K562 (cell line): Measurements from ENCODE around the gene ZDHHC24. TPM values are rescaled to one million over a fixed set of nuclear protein-coding genes. Genes with fewer than 3 reads are reported as not detected.
A peak's percentile ranks its signal among the peaks of the same experiment; 100 is the strongest.

Source experiments
- ATAC-seq: fragments of 200-7000 bp; cut with Tn5 transposase; 3 replicates; pipeline ENCODE4 v1.9.1; 2020; ENCODE audit warnings: moderate library complexity
- BruUV-seq: library from RNA; stranded (reverse); fragments of 400-500 nt; replicated peaks from 2 replicates; lab custom pipeline; 2021; lab: Mats Ljungman, UMichigan
- CTCF ChIA-PET: fragments of 300-600 bp; formaldehyde crosslinking; extraction: SDS; loops from one replicate; lab custom pipeline; 2021; ENCODE audit warnings: low intra/inter-chr PET ratio; lab: Yijun Ruan, JAX
- POLR2A ChIA-PET: fragments of 300-600, 350-650 bp; sonication (Branson Sonifier 250); formaldehyde crosslinking; extraction: SDS; loops from one replicate; lab custom pipeline; 2021; ENCODE audit warnings: antibody characterized with exemption, inconsistent platforms; lab: Yijun Ruan, JAX
- DNase-seq, 4 experiments: peaks; one replicate each; pipeline versions ENCODE4 v3.0.0 to v3.0.0-alpha.2; 2011 to 2018; ENCODE audit warnings: low spot score in 3 of 4, mixed read lengths in 3 of 4; ENCODE audit errors: extremely low read depth in 1 of 4
- FAIRE-seq: peaks from 2 replicates; lab custom pipeline; 2011; peaks lifted over from hg19 to GRCh38; lab: Jason Lieb, UNC
- H2AFZ ChIP-seq: 2 replicates; pipeline ENCODE4 v1.6.0; 2011; ENCODE audit warnings: low read depth, low read length, control low read depth, inconsistent platforms
- H3K27ac ChIP-seq: fragments of 200-600 bp; 3 replicates; pipeline ENCODE4 v1.8.0; 2011; ENCODE audit warnings: low read depth, mild to moderate bottlenecking, control low read depth, inconsistent platforms, low read length, moderate library complexity, mixed read lengths; ENCODE audit errors: extremely low read depth
- H3K27me3 ChIP-seq, 2 experiments: fragments of 300-600 bp in 1 of 2; 2 replicates in 1 of 2; 3 replicates in 1 of 2; pipeline versions ENCODE4 v1.6.0 to v1.8.0; 2011; ENCODE audit warnings: inconsistent platforms in 2 of 2, low read length in 2 of 2, mild to moderate bottlenecking in 1 of 2, mixed read lengths in 1 of 2, moderate library complexity in 1 of 2; ENCODE audit not compliant: control insufficient read depth in 2 of 2, insufficient read depth in 2 of 2
- H3K36me3 ChIP-seq: fragments of 300-600 bp; 3 replicates; pipeline ENCODE4 v1.8.0; 2011; ENCODE audit warnings: mild to moderate bottlenecking, low read length, inconsistent platforms; ENCODE audit not compliant: control insufficient read depth, insufficient read depth
- H3K4me1 ChIP-seq, 2 experiments: fragments of 200-600 bp in 1 of 2; replicated peaks in 1 of 2; 2 replicates in 1 of 2; 3 replicates in 1 of 2; pipeline versions ENCODE4 v1.5.1 to v1.8.0; 2011; ENCODE audit warnings: inconsistent platforms in 2 of 2, low read length in 2 of 2, mild to moderate bottlenecking in 1 of 2, mixed read lengths in 1 of 2, moderate library complexity in 1 of 2; ENCODE audit not compliant: control insufficient read depth in 2 of 2, insufficient read depth in 2 of 2
- H3K4me2 ChIP-seq: 2 replicates; pipeline ENCODE4 v1.6.1; 2011; ENCODE audit warnings: low read length, control low read depth, inconsistent platforms, mixed read lengths; ENCODE audit not compliant: insufficient read depth
- H3K4me3 ChIP-seq: fragments of 200-600 bp; sonication (generic), shearing (Covaris generic); 2 replicates; pipeline ENCODE4 v1.5.1; 2016; ENCODE audit warnings: control low read depth, inconsistent platforms
- H3K79me2 ChIP-seq: fragments of 200-600 bp; 3 replicates; pipeline ENCODE4 v1.8.0; 2011; ENCODE audit warnings: low read length, inconsistent platforms; ENCODE audit not compliant: control insufficient read depth, insufficient read depth
- H3K9ac ChIP-seq, 2 experiments: 2 replicates each; pipeline versions ENCODE4 v1.6.0 to v1.6.1; 2011; ENCODE audit warnings: low read depth in 2 of 2, low read length in 2 of 2, control low read depth in 1 of 2, inconsistent platforms in 1 of 2, mild to moderate bottlenecking in 1 of 2, mixed read lengths in 1 of 2; ENCODE audit not compliant: insufficient read depth in 1 of 2
- H3K9me1 ChIP-seq: one replicate; pipeline ENCODE4 v1.6.0; 2011; ENCODE audit warnings: inconsistent platforms, mild to moderate bottlenecking, low read length, moderate library complexity; ENCODE audit not compliant: control insufficient read depth, insufficient read depth
- H3K9me3 ChIP-seq: replicated peaks from 2 replicates; pipeline ENCODE4 v1.5.1; 2011; ENCODE audit warnings: low read depth, low read length, inconsistent platforms; ENCODE audit not compliant: control insufficient read depth, insufficient read depth
- H4K20me1 ChIP-seq: replicated peaks from 2 replicates; pipeline ENCODE4 v1.6.1; 2011; ENCODE audit warnings: low read length, inconsistent platforms, mixed read lengths; ENCODE audit not compliant: control insufficient read depth, insufficient read depth
- ARNT ChIP-seq, 2 experiments: fragments of 450-650 bp; IDR thresholded peaks; 2 replicates each; pipeline ENCODE4 v1.6.1; 2016; ENCODE audit warnings: mild to moderate bottlenecking in 1 of 2
- EGR1 ChIP-seq: fragments of 450-650 bp; conservative IDR thresholded peaks from 2 replicates; pipeline ENCODE4 v1.6.1; 2017; ENCODE audit warnings: mild to moderate bottlenecking
- ETV5 ChIP-seq: sonication (generic); formaldehyde crosslinking; IDR thresholded peaks from 2 replicates; pipeline ENCODE4 v1.4.0; 2020; ENCODE audit warnings: low read depth, mild to moderate bottlenecking, missing genetic modification reagents
- NFE2 ChIP-seq: IDR thresholded peaks from 2 replicates; pipeline ENCODE4 v1.6.1; 2014; ENCODE audit warnings: antibody characterized with exemption, low read depth
- ZFPM2 ChIP-seq: fragments of 250-450 bp; sonication (Bioruptor Pico); IDR thresholded peaks from 2 replicates; pipeline ENCODE4 v1.5.1; 2022; ENCODE audit warnings: mild to moderate bottlenecking
- WGBS: fragments of 100-300 bp; shearing (Covaris generic); methylation state at CpG from one replicate; pipeline ENCODE4 v1.1.6; 2016; ENCODE audit warnings: low coverage, mixed read lengths; ENCODE audit not compliant: insufficient coverage; ENCODE audit errors: missing lambda C conversion rate; 5-methylcytosine and 5-hydroxymethylcytosine counted together
- in situ Hi-C: fragments of 300-500 bp; cut with MboI; formaldehyde crosslinking; loops from 4 replicates; pipeline ENCODE4 v1.15.0; 2018; ENCODE audit warnings: inconsistent platforms, mixed read lengths
- intact Hi-C: fragments of 100-400 bp; cut with micrococcal nuclease; formaldehyde crosslinking; loops from 2 replicates; pipeline ENCODE4 v1.14.2; 2022
- polyA plus RNA-seq, 8 experiments: library from polyadenylated mRNA; depleted of rRNA in 4 of 8; stranded (reverse) in 5 of 8; unstranded in 3 of 8; fragments of >200 nt; fragmentation: Nextera tagmentation in 2 of 8; fragmentation: Illumina TruSeq in 1 of 8; extraction: Ambion mirVana in 2 of 8; extraction: Trizol in 1 of 8; gene quantifications; 2 replicates each; pipeline versions ENCODE4 v1.2.1 to v1.2.3, GENCODE V29; 2011 to 2014; ENCODE audit warnings: inconsistent platforms in 1 of 8, missing spikeins in 1 of 8
- total RNA-seq, 7 experiments: library from RNA; depleted of rRNA in 6 of 7; stranded (reverse); fragments of >200 nt in 6 of 7; fragmentation: Illumina TruSeq in 2 of 7; extraction: Trizol in 2 of 7; gene quantifications; 2 replicates each; pipeline versions ENCODE4 v1.2.1 to v1.2.3, GENCODE V29; 2011 to 2021; ENCODE audit warnings: low replicate concordance in 1 of 7
- TF ChIP-seq, protein P1 (sequence below), 2 experiments: fragments of 450-650 bp; IDR thresholded peaks; 2 replicates each; pipeline ENCODE4 v1.6.1; 2018; ENCODE audit warnings: mild to moderate bottlenecking in 2 of 2, low read depth in 1 of 2; ENCODE audit not compliant: partially characterized antibody in 2 of 2

Gene ZDHHC24
- total and polyA plus RNA-seq, 9 of the 15 experiments (the other 6 are each of a cell fraction or from before 2014, with no cell fraction given) = 0.45 to 11.2 (median 2.7) TPM

- POLR2A ChIA-PET = interaction anchor here (0.5 to 1.2 kb wide), 6 partner anchors 32 to 1969 kb away, joined by 3 to 4 read pairs (median 3); no protein-coding TSS in a partner anchor
Measured at GRCh38 chr11:66580803-66581202, 35.0 kb upstream of the ZDHHC24 start.

More at GRCh38 chr11:66580803-66581202, 35.0 kb upstream of the ZDHHC24 start:
- Histone ChIP-seq H2AFZ (no peak overlapping the region), H3K27ac (no peak overlapping the region), H3K36me3 (no peaks in the 10 kb centered on the region), H3K4me1 (peaks cover 3 to 5% of the 10 kb centered on the region in 2 experiments; a peak in 2 of 5 replicates), H3K9ac (no peak overlapping the region), H4K20me1 (no peaks in the 10 kb centered on the region), H3K9me3 (peaks cover 3% of the 10 kb centered on the region; the same call in 1 of the 2 replicates), H3K9me1 (no peaks in the 10 kb centered on the region), H3K27me3 (no peaks in the 10 kb centered on the region), H3K4me3 (no peak overlapping the region), H3K79me2 (no peaks in the 10 kb centered on the region), H3K4me2 (no peak overlapping the region)
- CTCF ChIA-PET = no interaction called here
- ATAC-seq = no peak
- in situ Hi-C loops (no loop called here), intact Hi-C loops (no loop called here)
- no peak for TF ChIP-seq ZFPM2 (CRISPR knock-in tag)
- TF ChIP-seq EGR1 = peak; percentile 69
- TF ChIP-seq ETV5 (CRISPR knock-in tag) = no peak
- TF ChIP-seq NFE2 = no peak
- TF ChIP-seq ARNT (IDR thresholded peaks at IDR 0.05) = no peak
- TF ChIP-seq, protein P1, sequence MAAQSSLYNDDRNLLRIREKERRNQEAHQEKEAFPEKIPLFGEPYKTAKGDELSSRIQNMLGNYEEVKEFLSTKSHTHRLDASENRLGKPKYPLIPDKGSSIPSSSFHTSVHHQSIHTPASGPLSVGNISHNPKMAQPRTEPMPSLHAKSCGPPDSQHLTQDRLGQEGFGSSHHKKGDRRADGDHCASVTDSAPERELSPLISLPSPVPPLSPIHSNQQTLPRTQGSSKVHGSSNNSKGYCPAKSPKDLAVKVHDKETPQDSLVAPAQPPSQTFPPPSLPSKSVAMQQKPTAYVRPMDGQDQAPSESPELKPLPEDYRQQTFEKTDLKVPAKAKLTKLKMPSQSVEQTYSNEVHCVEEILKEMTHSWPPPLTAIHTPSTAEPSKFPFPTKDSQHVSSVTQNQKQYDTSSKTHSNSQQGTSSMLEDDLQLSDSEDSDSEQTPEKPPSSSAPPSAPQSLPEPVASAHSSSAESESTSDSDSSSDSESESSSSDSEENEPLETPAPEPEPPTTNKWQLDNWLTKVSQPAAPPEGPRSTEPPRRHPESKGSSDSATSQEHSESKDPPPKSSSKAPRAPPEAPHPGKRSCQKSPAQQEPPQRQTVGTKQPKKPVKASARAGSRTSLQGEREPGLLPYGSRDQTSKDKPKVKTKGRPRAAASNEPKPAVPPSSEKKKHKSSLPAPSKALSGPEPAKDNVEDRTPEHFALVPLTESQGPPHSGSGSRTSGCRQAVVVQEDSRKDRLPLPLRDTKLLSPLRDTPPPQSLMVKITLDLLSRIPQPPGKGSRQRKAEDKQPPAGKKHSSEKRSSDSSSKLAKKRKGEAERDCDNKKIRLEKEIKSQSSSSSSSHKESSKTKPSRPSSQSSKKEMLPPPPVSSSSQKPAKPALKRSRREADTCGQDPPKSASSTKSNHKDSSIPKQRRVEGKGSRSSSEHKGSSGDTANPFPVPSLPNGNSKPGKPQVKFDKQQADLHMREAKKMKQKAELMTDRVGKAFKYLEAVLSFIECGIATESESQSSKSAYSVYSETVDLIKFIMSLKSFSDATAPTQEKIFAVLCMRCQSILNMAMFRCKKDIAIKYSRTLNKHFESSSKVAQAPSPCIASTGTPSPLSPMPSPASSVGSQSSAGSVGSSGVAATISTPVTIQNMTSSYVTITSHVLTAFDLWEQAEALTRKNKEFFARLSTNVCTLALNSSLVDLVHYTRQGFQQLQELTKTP (IDR thresholded peaks at IDR 0.05; ENCODE audit: low read depth in 1 of 2, partially characterized antibody in 2 of 2) = no peak
- 43% methylated on average over 5 of the region's 5 CpGs for WGBS
- BruUV-seq = no TSS peak
- DNase-seq = no peak
- FAIRE-seq = no peak
